ENCODE results near the gene PARD6A. TPM values are rescaled to one million over a fixed set of nuclear protein-coding genes. Genes with fewer than 3 reads are reported as not detected.
A peak's percentile ranks its signal among the peaks of the same experiment; 100 is the strongest.

PARD6A gene
- polyA plus RNA-seq, 1 donor (not counting 4 experiments of a cell fraction or from before 2014, with no cell fraction given) = 0.20 TPM

DNA sequence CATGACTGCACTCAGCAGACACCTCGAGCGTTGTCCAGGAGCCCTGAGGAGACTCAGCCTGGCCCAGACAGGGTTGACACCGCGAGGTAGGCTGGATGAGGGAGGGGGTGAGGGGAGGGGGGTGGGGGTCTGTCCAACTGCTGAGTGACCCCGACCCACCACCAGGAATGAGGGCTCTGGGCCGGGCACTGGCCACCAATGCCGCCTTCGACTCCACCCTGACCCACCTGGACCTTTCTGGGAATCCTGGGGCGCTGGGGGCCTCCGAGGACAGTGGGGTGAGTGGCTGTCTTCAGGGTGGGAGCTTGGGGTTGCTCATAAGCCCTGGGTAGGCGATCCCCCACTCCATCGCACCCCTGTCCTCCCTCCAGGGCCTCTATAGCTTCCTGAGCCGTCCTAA, 13.1 kb upstream of the PARD6A start:
- no peak for TF ChIP-seq EZH2 (IDR thresholded peaks at IDR 0.05; ENCODE audit: low read length)
- no peak for TF ChIP-seq CTCF (optimal IDR thresholded peaks at IDR 0.05 in 1 of 3, IDR thresholded peaks at IDR 0.05 in 1 of 3, conservative IDR thresholded peaks at IDR 0.05 in 1 of 3; ENCODE audit: extremely low read depth in 1 of 3, insufficient read depth in 2 of 3, low read length in 3 of 3)
- no peaks in the 10 kb centered on the region for H3K36me3 ChIP-seq (ENCODE audit: control insufficient read depth in 2 of 2, extremely low read depth in 1 of 2, insufficient read depth in 2 of 2, low read length in 2 of 2)
- DNase-seq (ENCODE audit: low read depth, low spot score) (no peak), FAIRE-seq (no peak)
- H3K4me3 ChIP-seq (ENCODE audit: control insufficient read depth in 2 of 3, extremely low read depth in 1 of 3, insufficient read depth in 2 of 3, low read depth in 1 of 3, low read length in 3 of 3) = no peak overlapping the region
- H3K4me2 ChIP-seq (ENCODE audit: control insufficient read depth, extremely low read depth, insufficient read depth, low read depth, low read length) = no peak overlapping the region
- H3K27ac ChIP-seq (ENCODE audit: control insufficient read depth, insufficient read depth, low read length) = no peak overlapping the region
- dilution Hi-C loops (cut with MboI; ENCODE audit: extremely low pct_ligation_motif_present, low sequenced_read_pairs) = no loop called here
- H3K27me3 ChIP-seq (ENCODE audit: control insufficient read depth, extremely low read depth, insufficient read depth, low read length) = peaks cover 80% of the 10 kb centered on the region
- H2AFZ ChIP-seq (ENCODE audit: control insufficient read depth, low read length) = no peak overlapping the region
- H3K9me1 ChIP-seq (ENCODE audit: control insufficient read depth, extremely low read depth, insufficient read depth, low read length) = no peaks in the 10 kb centered on the region
- H4K20me1 ChIP-seq (ENCODE audit: control insufficient read depth, extremely low read depth, insufficient read depth, low read length) = peaks cover 2% of the 10 kb centered on the region
- H3K9me3 ChIP-seq (ENCODE audit: control insufficient read depth, low read depth, low read length) = no peaks in the 10 kb centered on the region
- H3K9ac ChIP-seq (ENCODE audit: control insufficient read depth, extremely low read depth, insufficient read depth, low read length) = no peak overlapping the region
- no peaks in the 10 kb centered on the region for H3K79me2 ChIP-seq (ENCODE audit: control insufficient read depth, insufficient read depth, low read length)
- H3K4me1 ChIP-seq (ENCODE audit: control insufficient read depth, extremely low read depth, insufficient read depth, low read length) = no peaks in the 10 kb centered on the region

GRCh38 chr16:67648088-67648763, 12.5 kb upstream of the PARD6A start:
- no peak for DNase-seq (ENCODE audit: low read depth, low spot score)
- Histone ChIP-seq H3K27me3 (ENCODE audit: control insufficient read depth, extremely low read depth, insufficient read depth, low read length) (peaks cover 82% of the 10 kb centered on the region), H3K79me2 (ENCODE audit: control insufficient read depth, insufficient read depth, low read length) (no peaks in the 10 kb centered on the region), H3K4me1 (ENCODE audit: control insufficient read depth, extremely low read depth, insufficient read depth, low read length) (no peaks in the 10 kb centered on the region), H3K9me1 (ENCODE audit: control insufficient read depth, extremely low read depth, insufficient read depth, low read length) (no peaks in the 10 kb centered on the region), H3K4me2 (ENCODE audit: control insufficient read depth, extremely low read depth, insufficient read depth, low read depth, low read length) (no peak overlapping the region), H3K4me3 (ENCODE audit: control insufficient read depth in 2 of 3, extremely low read depth in 1 of 3, insufficient read depth in 2 of 3, low read depth in 1 of 3, low read length in 3 of 3) (no peak overlapping the region), H3K9ac (ENCODE audit: control insufficient read depth, extremely low read depth, insufficient read depth, low read length) (no peak overlapping the region), H3K36me3 (ENCODE audit: control insufficient read depth in 2 of 2, extremely low read depth in 1 of 2, insufficient read depth in 2 of 2, low read length in 2 of 2) (no peaks in the 10 kb centered on the region), H4K20me1 (ENCODE audit: control insufficient read depth, extremely low read depth, insufficient read depth, low read length) (peaks cover 2% of the 10 kb centered on the region), H3K9me3 (ENCODE audit: control insufficient read depth, low read depth, low read length) (no peaks in the 10 kb centered on the region), H3K27ac (ENCODE audit: control insufficient read depth, insufficient read depth, low read length) (no peak overlapping the region), H2AFZ (ENCODE audit: control insufficient read depth, low read length) (no peak overlapping the region)
- dilution Hi-C loops (cut with MboI; ENCODE audit: extremely low pct_ligation_motif_present, low sequenced_read_pairs) = no loop called here
- no peak for FAIRE-seq
- TF ChIP-seq CTCF (optimal IDR thresholded peaks at IDR 0.05 in 1 of 3, IDR thresholded peaks at IDR 0.05 in 1 of 3, conservative IDR thresholded peaks at IDR 0.05 in 1 of 3; ENCODE audit: extremely low read depth in 1 of 3, insufficient read depth in 2 of 3, low read length in 3 of 3) = no peak
- peak; percentile 69 for TF ChIP-seq EZH2 (IDR thresholded peaks at IDR 0.05; ENCODE audit: low read length)

Measured in keratinocyte (primary cell).